MCF 10A (cell line): ENCODE measurements around the gene PLCD3. TPM values are rescaled to one million over a fixed set of nuclear protein-coding genes. Genes with fewer than 3 reads are reported as not detected.
A peak's percentile ranks its signal among the peaks of the same experiment; 100 is the strongest.

Experiments
- BruUV-seq: library from RNA; stranded (reverse); fragments of 400-500 nt; replicated peaks from 2 replicates; lab custom pipeline; 2021; lab: Mats Ljungman, UMichigan
- CTCF ChIA-PET: fragments of 300-600 bp; sonication (Branson Sonifier 250); formaldehyde crosslinking; extraction: SDS; loops from one replicate; lab custom pipeline; 2021; ENCODE audit warnings: antibody characterized with exemption, inconsistent platforms; lab: Yijun Ruan, JAX
- POLR2A ChIA-PET: fragments of 300-600, 350-650 bp; sonication (Branson Sonifier 250); formaldehyde crosslinking; extraction: SDS; loops from one replicate; lab custom pipeline; 2020; ENCODE audit warnings: antibody characterized with exemption, inconsistent platforms; lab: Yijun Ruan, JAX
- DNase-seq: peaks from one replicate; pipeline ENCODE4 v3.0.0-alpha.2; 2018; ENCODE audit not compliant: unreplicated experiment
- H3K27ac Mint-ChIP-seq: one replicate; pipeline ENCODE4 v1.8.0; 2022; ENCODE audit warnings: mild to moderate bottlenecking, low read depth, mixed read lengths; ENCODE audit not compliant: unreplicated experiment
- H3K27me3 Mint-ChIP-seq: one replicate; pipeline ENCODE4 v1.8.0; 2022; ENCODE audit warnings: mixed read lengths; ENCODE audit not compliant: insufficient read depth, unreplicated experiment
- H3K36me3 Mint-ChIP-seq: one replicate; pipeline ENCODE4 v1.8.0; 2022; ENCODE audit warnings: mild to moderate bottlenecking, moderate library complexity, mixed read lengths; ENCODE audit not compliant: insufficient read depth, unreplicated experiment
- H3K4me1 Mint-ChIP-seq: one replicate; pipeline ENCODE4 v1.8.0; 2022; ENCODE audit warnings: mixed read lengths; ENCODE audit not compliant: insufficient read depth, unreplicated experiment
- H3K4me3 Mint-ChIP-seq: one replicate; pipeline ENCODE4 v1.8.0; 2022; ENCODE audit warnings: mild to moderate bottlenecking, moderate library complexity, mixed read lengths; ENCODE audit not compliant: unreplicated experiment
- H3K9me3 Mint-ChIP-seq: one replicate; pipeline ENCODE4 v1.8.0; 2022; ENCODE audit warnings: mixed read lengths; ENCODE audit not compliant: unreplicated experiment
- intact Hi-C: fragments of 100-400 bp; cut with micrococcal nuclease; formaldehyde crosslinking; loops from 2 replicates; pipeline ENCODE4 v1.14.1; 2022
- total RNA-seq: library from RNA; stranded (reverse); gene quantifications from 2 replicates; pipeline ENCODE4 v1.2.3, GENCODE V29; 2022
- TF ChIP-seq, protein P1 (sequence below): fragments of 200-600 bp; IDR thresholded peaks from one replicate; pipeline ENCODE4 v1.8.0; 2022; ENCODE audit warnings: antibody characterized with exemption, mild to moderate bottlenecking; ENCODE audit not compliant: unreplicated experiment

Gene PLCD3
- total RNA-seq, 1 experiment from 2014 or later: 69.7 TPM

DNA sequence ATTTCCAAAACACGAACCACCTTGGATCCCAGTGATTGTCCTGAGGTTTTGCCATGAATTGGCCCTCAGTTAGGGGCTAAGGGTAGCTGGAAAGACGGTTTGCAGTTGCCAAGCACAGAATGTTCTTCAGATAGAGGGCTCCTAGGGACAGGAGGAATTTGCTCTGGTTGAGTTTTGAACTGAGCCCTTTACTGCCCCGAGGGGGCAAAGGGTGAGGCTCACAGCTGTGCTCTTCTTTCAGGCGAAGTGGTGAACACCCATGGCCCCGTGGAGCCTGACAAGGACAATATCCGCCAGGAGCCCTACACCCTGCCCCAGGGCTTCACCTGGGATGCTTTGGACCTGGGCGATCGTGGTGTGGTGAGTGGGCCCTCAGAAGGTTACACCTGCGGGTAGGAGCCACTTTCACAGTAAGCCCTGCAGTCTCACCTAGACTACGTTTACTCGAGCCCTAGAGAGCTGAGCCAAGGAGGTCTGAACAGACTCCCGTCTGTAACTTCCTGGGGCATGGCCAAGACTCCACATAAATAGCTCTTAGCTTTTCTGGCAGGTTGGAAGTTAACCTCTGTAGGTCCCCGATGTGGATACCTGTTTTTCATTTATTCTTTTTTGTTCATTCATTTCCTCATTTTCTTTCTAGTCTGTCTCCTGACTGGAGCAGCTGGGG lies 38.7 kb downstream of the PLCD3 start:
- H3K36me3 Mint-ChIP-seq: peaks cover 80% of the 10 kb centered on the region
- H3K27me3 Mint-ChIP-seq: no peaks in the 10 kb centered on the region
- TF ChIP-seq, protein P1, sequence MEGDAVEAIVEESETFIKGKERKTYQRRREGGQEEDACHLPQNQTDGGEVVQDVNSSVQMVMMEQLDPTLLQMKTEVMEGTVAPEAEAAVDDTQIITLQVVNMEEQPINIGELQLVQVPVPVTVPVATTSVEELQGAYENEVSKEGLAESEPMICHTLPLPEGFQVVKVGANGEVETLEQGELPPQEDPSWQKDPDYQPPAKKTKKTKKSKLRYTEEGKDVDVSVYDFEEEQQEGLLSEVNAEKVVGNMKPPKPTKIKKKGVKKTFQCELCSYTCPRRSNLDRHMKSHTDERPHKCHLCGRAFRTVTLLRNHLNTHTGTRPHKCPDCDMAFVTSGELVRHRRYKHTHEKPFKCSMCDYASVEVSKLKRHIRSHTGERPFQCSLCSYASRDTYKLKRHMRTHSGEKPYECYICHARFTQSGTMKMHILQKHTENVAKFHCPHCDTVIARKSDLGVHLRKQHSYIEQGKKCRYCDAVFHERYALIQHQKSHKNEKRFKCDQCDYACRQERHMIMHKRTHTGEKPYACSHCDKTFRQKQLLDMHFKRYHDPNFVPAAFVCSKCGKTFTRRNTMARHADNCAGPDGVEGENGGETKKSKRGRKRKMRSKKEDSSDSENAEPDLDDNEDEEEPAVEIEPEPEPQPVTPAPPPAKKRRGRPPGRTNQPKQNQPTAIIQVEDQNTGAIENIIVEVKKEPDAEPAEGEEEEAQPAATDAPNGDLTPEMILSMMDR: no peak
- no peaks in the 10 kb centered on the region for H3K9me3 Mint-ChIP-seq
- intact Hi-C loops: loop anchor here (10.0 kb wide), 1 partner anchor 189 kb away; a partner anchor contains a TSS
- CTCF ChIA-PET: interaction anchor here (0.6 to 8.1 kb wide), 6 partner anchors 11 to 173 kb away, joined by 3 to 67 read pairs (median 4); partner anchors contain the start of gene HEXIM1
- POLR2A ChIA-PET: interaction anchor here (0.6 to 2.7 kb wide), 19 partner anchors 9 to 176 kb away, joined by 3 to 21 read pairs (median 4); partner anchors contain the start of genes DCAKD, HEXIM1 and NMT1
- H3K4me1 Mint-ChIP-seq: peaks cover 25% of the 10 kb centered on the region
- peak overlapping the region; percentile 44 for H3K4me3 Mint-ChIP-seq
- peak overlapping the region; percentile 98 for H3K27ac Mint-ChIP-seq
- BruUV-seq: no TSS peak
- DNase-seq: peak; percentile 18

DNA sequence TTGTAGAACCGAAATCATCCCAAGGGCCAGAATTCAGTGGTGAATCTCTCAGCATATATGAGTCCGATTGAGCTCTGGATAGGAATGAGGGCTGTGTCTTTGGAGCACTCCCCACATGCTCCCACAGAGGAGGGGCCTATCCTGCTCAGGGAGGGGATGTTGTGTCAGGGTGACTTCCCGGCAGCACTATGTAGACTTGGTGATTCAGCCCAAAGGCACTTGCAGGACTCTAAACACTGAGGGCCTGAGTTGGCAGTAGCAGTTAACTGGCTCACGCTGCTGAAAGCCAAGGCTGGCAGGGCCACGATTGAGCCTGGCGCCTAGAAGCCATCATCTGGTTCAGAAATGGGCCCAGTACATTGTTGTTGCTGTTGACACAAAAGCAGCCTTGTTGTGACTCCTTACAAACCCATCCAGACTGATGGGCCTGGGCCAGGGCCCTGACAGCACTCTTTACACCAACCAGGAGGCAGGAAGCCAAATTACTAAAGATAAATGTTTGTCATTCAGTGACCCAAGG lies 39.3 kb downstream of the PLCD3 start:
- CTCF ChIA-PET: interaction anchor here (0.6 to 8.1 kb wide), 5 partner anchors 44 to 173 kb away, joined by 3 to 67 read pairs (median 5); partner anchors contain the start of gene HEXIM1
- Mint-ChIP-seq H3K4me1 (peaks cover 25% of the 10 kb centered on the region), H3K36me3 (peaks cover 83% of the 10 kb centered on the region), H3K27me3 (no peaks in the 10 kb centered on the region), H3K4me3 (peak overlapping the region; percentile 44), H3K27ac (peak overlapping the region; percentile 98), H3K9me3 (no peaks in the 10 kb centered on the region)
- intact Hi-C loops: loop anchor here (10.0 kb wide), 1 partner anchor 188 kb away; a partner anchor contains a TSS
- no TSS peak for BruUV-seq
- peak; percentile 96 for DNase-seq
- POLR2A ChIA-PET: interaction anchor here (0.6 to 2.7 kb wide), 15 partner anchors 10 to 194 kb away, joined by 3 to 21 read pairs (median 5); partner anchors contain the start of genes DCAKD, EFTUD2, HEXIM1 and NMT1
- TF ChIP-seq, protein P1: no peak

DNA sequence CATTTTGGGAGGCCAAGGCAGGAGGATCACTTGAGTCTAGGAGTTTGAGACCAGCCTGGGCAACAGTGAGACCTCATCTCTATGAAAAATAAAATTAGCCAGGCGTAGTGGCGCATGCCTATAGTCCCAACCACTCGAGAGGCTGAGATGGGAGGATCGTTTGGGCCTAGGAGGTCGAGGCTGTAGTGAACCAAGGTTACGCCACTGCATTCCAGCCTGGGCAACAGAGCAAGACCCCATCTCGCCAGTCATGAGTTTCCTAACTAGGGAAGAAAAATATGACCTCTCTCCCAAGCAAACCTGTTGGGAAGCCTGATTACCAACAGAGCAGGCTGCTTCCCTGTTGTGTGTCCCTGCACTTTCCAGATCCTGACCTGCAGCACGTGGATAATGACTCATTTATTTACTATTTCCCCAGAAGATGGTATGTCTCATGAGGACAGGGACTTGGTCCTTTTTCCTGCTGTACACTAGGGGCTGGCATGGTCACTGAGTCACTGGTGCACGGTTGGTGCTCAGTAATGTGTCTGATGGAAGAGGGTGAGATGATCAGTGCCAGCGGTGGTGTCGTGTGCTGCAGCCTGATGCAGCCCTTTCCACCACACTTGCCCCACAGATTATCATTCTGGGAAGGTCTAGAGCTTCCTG lies 40.4 kb downstream of the PLCD3 start:
- Mint-ChIP-seq H3K4me3 (peak overlapping the region; percentile 43), H3K9me3 (no peaks in the 10 kb centered on the region), H3K27me3 (no peaks in the 10 kb centered on the region), H3K4me1 (peaks cover 25% of the 10 kb centered on the region), H3K36me3 (peaks cover 92% of the 10 kb centered on the region), H3K27ac (peak overlapping the region; percentile 98)
- BruUV-seq: no TSS peak
- ChIA-PET CTCF (no interaction called here), POLR2A (interaction anchor here (0.7 to 3.4 kb wide), 7 partner anchors 14 to 151 kb away, joined by 4 to 14 read pairs (median 5); partner anchors contain the start of gene NMT1)
- intact Hi-C loops: loop anchor here (10.0 kb wide), 1 partner anchor 187 kb away; a partner anchor contains a TSS
- no peak for DNase-seq
- TF ChIP-seq, protein P1: no peak
